SU-DHL-6 (cell line): ENCODE data around the gene P2RX3.

Experiments
- EZH2phosphoT487 ChIP-seq: fragments of 200-600 bp; sonication (generic), shearing (Covaris generic); conservative IDR thresholded peaks from 2 replicates; pipeline ENCODE4 v1.6.1; 2018; ENCODE audit warnings: mild to moderate bottlenecking, antibody characterized with exemption, low read length, moderate library complexity, mixed read lengths
- TF ChIP-seq, protein P1 (sequence below): fragments of 200-600 bp; sonication (generic); IDR thresholded peaks from one replicate; pipeline ENCODE4 v1.5.1; 2017; ENCODE audit warnings: antibody characterized with exemption, mild to moderate bottlenecking, low read length, moderate library complexity; ENCODE audit not compliant: insufficient read depth, poor library complexity, severe bottlenecking

DNA sequence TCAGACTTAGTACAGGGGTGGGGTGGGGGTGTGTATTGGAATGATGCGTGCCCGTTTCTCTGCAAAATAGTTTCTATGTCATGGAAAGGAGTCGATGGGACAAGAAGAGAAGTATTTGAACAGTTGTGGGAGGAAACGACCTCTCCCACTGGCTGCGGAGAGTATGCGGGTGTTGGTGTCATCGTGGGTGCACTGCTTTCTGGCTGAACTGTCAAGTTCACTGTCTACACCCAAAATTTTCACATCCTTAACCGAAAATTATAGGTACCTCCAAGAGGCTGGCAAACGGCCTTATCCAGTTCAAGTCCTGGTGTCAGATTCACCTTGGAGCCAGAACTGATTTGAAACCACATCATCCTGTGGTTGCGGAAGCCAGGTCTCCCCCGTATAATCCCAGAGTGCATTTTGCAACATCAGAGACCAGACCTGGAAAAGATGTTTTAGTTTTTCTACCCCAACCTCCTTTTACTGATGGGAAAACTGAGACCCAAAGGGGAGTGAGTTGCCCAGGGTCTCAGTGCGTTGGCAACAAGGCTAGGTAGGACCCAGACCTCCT is 2.0 kb upstream of the P2RX3 start:
- TF ChIP-seq, protein P1, sequence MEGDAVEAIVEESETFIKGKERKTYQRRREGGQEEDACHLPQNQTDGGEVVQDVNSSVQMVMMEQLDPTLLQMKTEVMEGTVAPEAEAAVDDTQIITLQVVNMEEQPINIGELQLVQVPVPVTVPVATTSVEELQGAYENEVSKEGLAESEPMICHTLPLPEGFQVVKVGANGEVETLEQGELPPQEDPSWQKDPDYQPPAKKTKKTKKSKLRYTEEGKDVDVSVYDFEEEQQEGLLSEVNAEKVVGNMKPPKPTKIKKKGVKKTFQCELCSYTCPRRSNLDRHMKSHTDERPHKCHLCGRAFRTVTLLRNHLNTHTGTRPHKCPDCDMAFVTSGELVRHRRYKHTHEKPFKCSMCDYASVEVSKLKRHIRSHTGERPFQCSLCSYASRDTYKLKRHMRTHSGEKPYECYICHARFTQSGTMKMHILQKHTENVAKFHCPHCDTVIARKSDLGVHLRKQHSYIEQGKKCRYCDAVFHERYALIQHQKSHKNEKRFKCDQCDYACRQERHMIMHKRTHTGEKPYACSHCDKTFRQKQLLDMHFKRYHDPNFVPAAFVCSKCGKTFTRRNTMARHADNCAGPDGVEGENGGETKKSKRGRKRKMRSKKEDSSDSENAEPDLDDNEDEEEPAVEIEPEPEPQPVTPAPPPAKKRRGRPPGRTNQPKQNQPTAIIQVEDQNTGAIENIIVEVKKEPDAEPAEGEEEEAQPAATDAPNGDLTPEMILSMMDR = no peak
- TF ChIP-seq EZH2phosphoT487 = no peak
